ENCODE data around the gene KRTAP5-6. TPM values are rescaled to one million over a fixed set of nuclear protein-coding genes. Genes with fewer than 3 reads are reported as not detected.

Gene KRTAP5-6
- total RNA-seq, 3 donors from 2014 or later: not detected

DNA sequence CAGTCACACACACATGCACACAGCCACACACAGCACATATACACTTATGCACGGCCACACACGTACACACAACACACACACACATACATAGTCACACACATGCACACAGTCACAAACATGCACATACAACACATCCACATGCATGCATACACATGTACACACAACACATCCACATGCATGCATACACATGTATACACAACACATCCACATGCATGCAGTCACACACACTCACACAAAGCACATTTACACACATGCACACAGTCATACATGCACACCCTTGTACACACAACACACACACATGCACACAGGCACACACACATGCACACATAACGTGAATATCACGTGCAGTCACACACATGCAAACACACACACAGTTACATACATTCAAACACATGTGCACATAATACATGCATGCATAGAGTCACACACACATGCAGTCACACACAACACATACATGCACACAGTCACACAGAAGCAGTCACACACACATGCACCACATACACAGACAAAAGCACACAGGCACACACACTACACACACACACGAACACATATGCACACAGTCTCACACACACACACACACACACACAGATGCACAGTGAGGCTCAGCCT, 34.6 kb downstream of the KRTAP5-6 start:
- Histone ChIP-seq H3K27ac (no peak overlapping the region), H3K9me3 (peaks cover 0 to under 1% of the 10 kb centered on the region in 2 donors), H3K4me1 (peaks cover 0 to 7% of the 10 kb centered on the region in 2 donors), H3K27me3 (peaks cover 0 to 78% of the 10 kb centered on the region in 2 donors), H3K36me3 (no peaks in the 10 kb centered on the region), H3K4me3 (no peak overlapping the region)
- intact Hi-C loops (cut with DNase I; ENCODE audit: low total_unique reads): no loop called here
- TF ChIP-seq POLR2A (IDR thresholded peaks at IDR 0.05) (no peak), POLR2AphosphoS5 (IDR thresholded peaks at IDR 0.05) (no peak)
- TF ChIP-seq, protein P1, sequence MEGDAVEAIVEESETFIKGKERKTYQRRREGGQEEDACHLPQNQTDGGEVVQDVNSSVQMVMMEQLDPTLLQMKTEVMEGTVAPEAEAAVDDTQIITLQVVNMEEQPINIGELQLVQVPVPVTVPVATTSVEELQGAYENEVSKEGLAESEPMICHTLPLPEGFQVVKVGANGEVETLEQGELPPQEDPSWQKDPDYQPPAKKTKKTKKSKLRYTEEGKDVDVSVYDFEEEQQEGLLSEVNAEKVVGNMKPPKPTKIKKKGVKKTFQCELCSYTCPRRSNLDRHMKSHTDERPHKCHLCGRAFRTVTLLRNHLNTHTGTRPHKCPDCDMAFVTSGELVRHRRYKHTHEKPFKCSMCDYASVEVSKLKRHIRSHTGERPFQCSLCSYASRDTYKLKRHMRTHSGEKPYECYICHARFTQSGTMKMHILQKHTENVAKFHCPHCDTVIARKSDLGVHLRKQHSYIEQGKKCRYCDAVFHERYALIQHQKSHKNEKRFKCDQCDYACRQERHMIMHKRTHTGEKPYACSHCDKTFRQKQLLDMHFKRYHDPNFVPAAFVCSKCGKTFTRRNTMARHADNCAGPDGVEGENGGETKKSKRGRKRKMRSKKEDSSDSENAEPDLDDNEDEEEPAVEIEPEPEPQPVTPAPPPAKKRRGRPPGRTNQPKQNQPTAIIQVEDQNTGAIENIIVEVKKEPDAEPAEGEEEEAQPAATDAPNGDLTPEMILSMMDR (IDR thresholded peaks at IDR 0.05): no peak
- DNase-seq (ENCODE audit: low spot score in 2 of 2): no peak

- H3K9me3 ChIP-seq: peaks cover 0 to 10% of the 10 kb centered on the region in 2 donors
- intact Hi-C loops (cut with DNase I; ENCODE audit: low total_unique reads): no loop called here
- peaks cover 0 to 78% of the 10 kb centered on the region in 2 donors for H3K27me3 ChIP-seq
- H3K4me1 ChIP-seq: peaks cover 0 to 7% of the 10 kb centered on the region in 2 donors
- DNase-seq (ENCODE audit: low spot score in 2 of 2): no peak
- H3K36me3 ChIP-seq: no peaks in the 10 kb centered on the region
- no peak overlapping the region for H3K4me3 ChIP-seq
- H3K27ac ChIP-seq: no peak overlapping the region
- TF ChIP-seq POLR2AphosphoS5 (IDR thresholded peaks at IDR 0.05) (no peak), POLR2A (IDR thresholded peaks at IDR 0.05) (no peak)
- TF ChIP-seq, protein P1 (IDR thresholded peaks at IDR 0.05): no peak
These were observed 35.5 kb downstream of the KRTAP5-6 start for GRCh38 chr11:1732418-1733008.

GRCh38 chr11:1733009-1733715, 36.2 kb downstream of the KRTAP5-6 start:
- DNase-seq (ENCODE audit: low spot score in 2 of 2): no peak
- Histone ChIP-seq H3K27ac (no peak overlapping the region), H3K4me3 (no peak overlapping the region), H3K27me3 (peaks cover 0 to 79% of the 10 kb centered on the region in 2 donors), H3K36me3 (no peaks in the 10 kb centered on the region), H3K4me1 (peaks cover 0 to 7% of the 10 kb centered on the region in 2 donors), H3K9me3 (peaks cover 0 to 10% of the 10 kb centered on the region in 2 donors)
- intact Hi-C loops (cut with DNase I; ENCODE audit: low total_unique reads): no loop called here
- TF ChIP-seq, protein P1 (IDR thresholded peaks at IDR 0.05): no peak
- no peak for TF ChIP-seq POLR2AphosphoS5 (IDR thresholded peaks at IDR 0.05)
- no peak for TF ChIP-seq POLR2A (IDR thresholded peaks at IDR 0.05)

DNA sequence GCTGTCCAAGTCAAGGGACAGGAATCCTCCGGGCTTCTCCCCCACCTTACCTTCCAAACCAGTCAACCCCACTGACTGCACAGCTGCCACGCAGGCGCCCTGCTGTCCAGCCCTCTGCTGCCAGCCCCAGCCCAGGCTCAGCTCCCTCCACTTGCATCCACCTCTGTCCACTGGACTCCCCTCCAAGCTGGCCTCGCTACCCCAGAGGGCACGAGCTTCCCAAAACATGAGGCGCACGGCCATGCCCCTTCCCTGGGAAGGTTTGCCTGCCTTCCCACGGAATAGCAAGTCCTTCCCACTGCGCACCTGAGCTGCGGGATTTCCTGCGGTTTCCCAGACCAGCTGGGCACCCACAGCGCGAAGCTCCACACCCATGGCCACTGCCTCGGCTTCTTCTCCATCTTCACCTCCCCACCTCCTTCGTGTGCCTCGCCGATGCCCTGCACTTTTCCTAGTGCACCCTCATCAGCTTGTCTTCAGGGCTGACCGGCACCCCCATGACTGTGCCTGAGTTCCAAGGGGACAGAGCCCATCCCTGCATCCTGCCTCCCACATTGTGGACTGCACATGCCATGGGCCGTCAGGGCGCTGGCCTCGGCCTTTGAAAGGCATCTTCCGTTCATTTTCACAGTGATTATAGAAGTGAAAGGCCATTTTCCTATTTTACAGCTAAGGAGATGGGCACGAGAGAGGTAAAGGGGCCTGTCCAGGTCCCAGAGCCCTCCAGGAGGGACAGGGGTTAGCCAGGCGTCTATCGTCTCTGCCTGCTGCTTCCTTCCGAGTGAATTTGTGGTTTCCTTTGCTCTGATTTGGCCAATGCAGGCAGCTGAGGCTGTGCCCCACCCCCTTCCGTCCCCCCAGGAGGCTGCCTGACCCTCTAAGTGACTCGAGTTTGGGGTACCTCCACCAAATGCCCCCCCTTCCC, 37.0 kb downstream of the KRTAP5-6 start:
- intact Hi-C loops (cut with DNase I; ENCODE audit: low total_unique reads): no loop called here
- no peak overlapping the region for H3K27ac ChIP-seq
- TF ChIP-seq, protein P1 (IDR thresholded peaks at IDR 0.05): no peak
- TF ChIP-seq POLR2AphosphoS5 (IDR thresholded peaks at IDR 0.05): no peak
- TF ChIP-seq POLR2A (IDR thresholded peaks at IDR 0.05): no peak
- no peaks in the 10 kb centered on the region for H3K36me3 ChIP-seq
- no peak for DNase-seq (ENCODE audit: low spot score in 2 of 2)
- peaks cover 0 to 77% of the 10 kb centered on the region in 2 donors for H3K27me3 ChIP-seq
- H3K4me3 ChIP-seq: no peak overlapping the region
- peaks cover 0 to 10% of the 10 kb centered on the region in 2 donors for H3K9me3 ChIP-seq
- peaks cover 0 to 7% of the 10 kb centered on the region in 2 donors for H3K4me1 ChIP-seq
